ENCODE results near the gene CRIP2. TPM values are rescaled to one million over a fixed set of nuclear protein-coding genes. Genes with fewer than 3 reads are reported as not detected.

Gene CRIP2
- total RNA-seq, 1 donor from 2014 or later = 88.0 TPM

GRCh38 chr14:105442125-105442524 lies 32.5 kb upstream of the CRIP2 start:
- DNase-seq (ENCODE audit: low spot score in 2 of 2) = no peak
- FAIRE-seq = no peak

GRCh38 chr14:105442834-105443233 lies 31.8 kb upstream of the CRIP2 start:
- DNase-seq (ENCODE audit: low spot score in 2 of 2) (no peak), FAIRE-seq (no peak)

GRCh38 chr14:105444859-105445258 lies 29.8 kb upstream of the CRIP2 start:
- no peak for FAIRE-seq
- DNase-seq (ENCODE audit: low spot score in 2 of 2) = no peak

GRCh38 chr14:105445290-105445689 lies 29.3 kb upstream of the CRIP2 start:
- FAIRE-seq = no peak

GRCh38 chr14:105445901-105446845 lies 28.4 kb upstream of the CRIP2 start:
- DNase-seq (ENCODE audit: low spot score in 2 of 2) (no peak), FAIRE-seq (no peak)

More at GRCh38 chr14:105445290-105445689, 29.3 kb upstream of the CRIP2 start:
- no peak for DNase-seq (ENCODE audit: low spot score in 2 of 2)

GRCh38 chr14:105446971-105447370 lies 27.6 kb upstream of the CRIP2 start:
- no peak for FAIRE-seq
- no peak for DNase-seq (ENCODE audit: low spot score in 2 of 2)

DNA sequence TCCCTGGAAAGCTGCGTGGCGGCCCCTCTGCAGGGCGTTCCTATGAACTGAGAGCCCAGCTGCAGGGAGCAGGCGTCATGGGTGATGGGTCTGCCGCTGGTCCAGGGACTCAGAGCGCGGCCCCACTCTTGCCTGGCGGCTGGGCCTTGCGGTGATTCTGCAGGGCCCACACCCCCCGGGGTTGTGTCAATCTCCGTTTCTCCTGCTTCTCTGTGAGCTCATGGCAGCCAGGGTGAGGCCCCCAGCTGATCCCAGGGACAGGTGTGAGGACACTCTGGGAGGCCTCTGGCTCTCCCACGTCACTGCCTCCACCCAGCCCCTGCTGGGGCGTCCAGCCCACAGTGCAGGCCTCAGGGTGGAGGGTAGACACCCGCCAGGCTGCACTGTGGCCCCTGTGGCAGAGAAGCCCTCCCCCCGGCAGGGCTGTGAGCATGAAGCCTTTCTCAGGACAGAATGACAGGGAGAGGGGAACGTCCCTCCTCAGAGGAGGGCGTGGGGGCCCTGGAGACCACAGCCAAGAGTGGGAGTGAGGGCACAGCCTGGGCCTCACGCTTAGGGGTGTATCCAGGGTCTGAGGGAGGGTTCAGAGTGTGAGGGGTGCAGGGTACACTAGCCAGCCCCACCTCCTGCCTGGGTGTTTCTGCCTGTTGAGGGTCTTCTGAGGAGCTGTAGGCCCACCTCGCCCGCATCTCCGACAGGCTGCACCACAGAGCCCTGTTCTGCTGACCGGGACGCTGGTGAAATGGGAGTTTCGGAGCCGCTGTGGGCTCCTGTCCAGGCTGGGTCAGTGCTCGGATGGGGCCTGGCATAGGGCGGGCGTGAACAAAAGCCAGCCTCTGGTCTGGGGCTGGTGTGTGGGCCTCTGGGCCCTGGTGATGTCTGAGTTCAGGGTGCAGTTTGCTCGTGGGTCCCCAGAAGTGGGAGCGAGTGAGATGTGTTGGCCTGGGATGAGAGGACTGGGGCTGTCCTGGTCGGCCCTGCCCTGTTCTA lies 26.7 kb upstream of the CRIP2 start:
- DNase-seq (ENCODE audit: low spot score in 2 of 2) = no peak
- FAIRE-seq = no peak

- DNase-seq (ENCODE audit: low spot score in 2 of 2) (peak; percentile 88 to 96), FAIRE-seq (no peak)
These were observed 25.9 kb upstream of the CRIP2 start for GRCh38 chr14:105448706-105449111.

DNA sequence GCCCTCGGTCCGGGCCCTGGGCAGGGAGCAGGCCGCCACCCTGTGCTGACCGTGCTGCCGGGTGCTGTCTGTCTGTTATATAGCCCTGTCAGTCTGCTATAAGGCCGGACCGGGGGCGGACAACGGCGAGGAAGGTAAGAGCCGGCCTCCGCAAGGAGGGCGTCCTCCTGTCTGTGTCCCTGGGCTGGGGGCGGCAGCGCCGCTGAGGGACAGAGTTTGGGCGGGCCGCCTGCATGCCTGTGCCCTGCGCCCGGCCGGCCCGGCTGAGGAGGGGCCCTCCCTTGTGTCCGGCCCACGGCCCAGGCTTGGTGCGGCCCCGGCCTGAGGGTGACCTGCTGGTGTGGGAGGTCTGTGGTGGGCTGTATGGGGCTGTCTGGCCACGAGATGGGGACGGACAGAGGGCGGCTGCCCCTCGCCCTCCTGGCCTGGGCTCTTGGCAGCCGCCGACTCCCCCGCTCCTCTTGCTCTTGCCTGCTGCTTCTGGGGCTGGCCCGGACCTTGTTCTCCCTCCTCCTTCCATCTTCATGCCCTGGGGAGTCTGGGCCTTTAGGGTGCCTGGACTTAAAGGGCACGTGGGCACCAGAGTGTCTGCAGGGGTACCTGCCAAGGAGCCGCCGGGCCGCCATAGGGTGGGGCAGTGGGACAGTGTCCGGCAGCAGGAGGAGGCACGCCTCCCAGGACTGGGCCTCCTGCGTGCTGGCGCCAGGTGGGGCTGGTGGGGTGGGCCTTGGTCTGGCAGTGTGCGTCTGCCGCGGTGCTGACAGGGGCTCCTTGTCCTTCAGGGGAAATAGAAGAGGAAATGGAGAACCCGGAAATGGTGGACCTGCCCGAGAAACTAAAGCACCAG lies 25.1 kb upstream of the CRIP2 start:
- DNase-seq (ENCODE audit: low spot score in 2 of 2) = no peak
- no peak for FAIRE-seq

DNA sequence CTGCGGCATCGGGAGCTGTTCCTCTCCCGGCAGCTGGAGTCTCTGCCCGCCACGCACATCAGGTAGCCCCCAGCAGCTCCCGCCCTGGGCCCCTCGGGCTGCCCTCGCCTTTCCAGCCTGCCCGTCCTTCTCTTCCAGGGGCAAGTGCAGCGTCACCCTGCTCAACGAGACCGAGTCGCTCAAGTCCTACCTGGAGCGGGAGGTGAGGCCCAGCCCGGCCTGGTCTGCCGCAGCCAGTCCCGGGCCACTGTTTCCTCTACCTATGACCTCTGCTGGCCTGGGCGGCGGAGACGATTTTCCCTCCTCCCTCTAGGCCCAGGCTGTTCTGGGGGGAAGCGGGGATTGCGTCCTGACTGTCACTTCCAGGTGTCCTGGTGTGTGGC lies 24.5 kb upstream of the CRIP2 start:
- no peak for FAIRE-seq
- DNase-seq (ENCODE audit: low spot score in 2 of 2) = no peak

- DNase-seq (ENCODE audit: low spot score in 2 of 2) (no peak), FAIRE-seq (no peak)
These were observed 23.5 kb upstream of the CRIP2 start for GRCh38 chr14:105450864-105451720.

DNA sequence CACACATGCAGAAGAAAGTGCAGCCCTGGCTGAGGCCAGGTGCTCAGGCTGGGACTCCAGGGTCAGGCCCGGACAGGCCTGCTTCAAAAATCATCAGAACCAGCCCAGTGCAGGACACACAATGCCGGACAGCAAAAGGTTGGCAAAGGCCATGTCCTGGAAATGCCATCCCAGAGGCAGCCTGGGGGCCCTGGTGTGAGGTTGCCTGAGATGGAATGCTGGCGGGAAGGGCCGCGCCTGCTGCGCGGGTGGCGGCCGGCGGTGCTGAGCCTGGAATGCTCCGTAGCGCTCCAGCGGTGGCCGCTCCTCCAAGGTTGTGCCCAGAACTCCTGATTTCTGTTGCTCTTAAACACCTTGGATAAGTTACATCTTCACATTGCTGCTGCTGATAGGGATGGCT lies 21.7 kb upstream of the CRIP2 start:
- no peak for FAIRE-seq
- no peak for DNase-seq (ENCODE audit: low spot score in 2 of 2)

DNA sequence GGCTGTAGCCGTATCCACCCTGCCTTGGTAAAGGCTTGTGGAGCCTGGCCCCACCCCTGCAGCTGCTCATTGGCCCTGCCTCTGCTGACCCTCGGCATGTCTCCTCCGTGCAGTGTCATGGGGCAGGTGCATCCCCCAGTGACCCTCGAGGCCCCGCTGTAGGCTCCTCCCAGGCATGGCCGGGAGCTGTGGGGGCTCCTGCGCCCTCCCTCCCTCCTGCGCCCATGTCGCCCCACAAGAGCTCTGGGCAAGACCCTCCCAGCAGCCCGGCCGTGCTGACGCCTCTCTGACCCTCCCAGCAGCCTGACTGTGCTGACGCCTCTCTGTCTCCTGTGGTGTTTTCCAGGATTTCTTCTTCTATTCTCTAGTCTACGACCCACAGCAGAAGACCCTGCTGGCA lies 20.8 kb upstream of the CRIP2 start:
- DNase-seq (ENCODE audit: low spot score in 2 of 2) = no peak
- no peak for FAIRE-seq

DNA sequence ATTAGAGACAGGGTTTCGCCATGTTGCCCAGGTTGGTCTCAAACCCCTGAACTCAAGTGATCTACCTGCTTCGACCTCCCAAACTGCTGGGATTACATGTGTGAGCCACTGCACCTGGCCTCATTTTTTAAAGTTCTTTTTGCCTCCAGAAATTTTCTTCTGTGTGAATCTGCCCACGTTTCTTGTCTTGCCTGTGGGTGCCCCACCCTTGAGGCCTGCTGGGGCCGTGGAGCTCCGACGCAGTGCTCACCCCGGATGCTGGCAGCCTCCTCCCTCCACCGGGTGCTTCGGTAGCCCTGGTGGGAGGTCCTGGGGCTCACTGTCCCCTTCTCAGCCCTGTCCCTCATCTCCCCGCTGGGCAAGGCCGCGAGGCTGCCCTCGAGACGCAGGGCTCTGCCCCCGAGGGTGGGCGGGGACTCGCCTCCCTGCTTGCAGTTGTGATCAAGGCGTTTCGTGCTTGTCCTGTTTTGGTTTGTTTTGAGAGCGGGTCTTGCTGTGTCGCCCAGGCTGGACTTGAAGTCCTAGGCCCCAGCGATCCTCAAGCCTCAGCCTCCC lies 19.5 kb upstream of the CRIP2 start:
- FAIRE-seq = no peak
- DNase-seq (ENCODE audit: low spot score in 2 of 2) = no peak

- DNase-seq (ENCODE audit: low spot score in 2 of 2) (no peak), FAIRE-seq (no peak)
These were observed 18.6 kb upstream of the CRIP2 start for GRCh38 chr14:105455766-105456660.

DNA sequence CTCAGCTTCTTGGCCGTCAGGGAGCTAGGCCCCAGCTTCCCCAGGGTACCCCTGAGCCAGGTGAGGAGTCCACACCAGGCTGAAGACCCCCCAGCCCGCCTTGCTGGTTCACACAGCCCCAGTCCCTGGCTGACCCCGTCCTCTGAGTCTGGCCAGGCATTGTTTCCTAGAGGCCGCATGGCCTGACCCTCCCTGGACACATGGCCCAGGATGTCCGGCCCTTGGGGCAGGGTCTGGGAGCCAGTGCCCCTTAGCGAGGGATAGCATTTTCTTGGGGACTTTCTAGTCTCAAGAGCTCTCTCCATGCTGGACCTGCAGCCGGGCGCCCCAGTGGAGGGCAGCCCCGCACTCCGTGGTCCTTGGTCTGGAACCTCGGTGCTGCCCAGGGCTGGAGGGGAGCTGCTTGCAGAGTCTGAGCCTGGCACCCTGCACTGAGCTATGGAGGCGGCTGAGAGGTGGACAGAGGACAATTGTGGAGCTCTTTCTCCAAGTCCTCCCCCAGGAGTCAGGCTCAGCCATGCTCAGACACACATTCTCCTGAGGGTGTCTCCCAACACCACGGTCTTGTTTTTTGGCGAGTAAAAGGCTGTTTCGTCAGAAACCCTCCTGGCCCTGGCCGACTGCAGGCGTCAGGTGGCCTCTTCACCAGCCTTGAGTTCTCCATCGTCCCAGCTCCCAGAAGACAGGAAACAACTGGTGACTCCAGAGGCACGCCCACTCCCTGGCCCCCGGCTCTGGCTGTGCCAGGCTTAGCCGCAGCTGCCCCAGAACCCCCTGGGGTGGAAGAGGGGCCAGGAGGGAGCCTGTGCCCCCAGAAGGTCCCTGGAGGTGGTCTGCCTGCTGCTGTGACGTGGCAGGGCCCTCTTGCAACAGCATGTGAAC lies 17.6 kb upstream of the CRIP2 start:
- FAIRE-seq (no peak), DNase-seq (ENCODE audit: low spot score in 2 of 2) (peak in 1 of 2 donors; percentile 69)

- FAIRE-seq = no peak
- DNase-seq (ENCODE audit: low spot score in 2 of 2) = no peak
These were observed 16.6 kb upstream of the CRIP2 start for GRCh38 chr14:105458010-105458409.

Data from frontal cortex (tissue), 4 donors.